H1 (cell line): Measurements from ENCODE around the gene SNRK. TPM values are rescaled to one million over a fixed set of nuclear protein-coding genes. Genes with fewer than 3 reads are reported as not detected.

Experiments
- CBX5 ChIP-seq: fragments of 300-800, 300-1000 bp; sonication (generic); IDR thresholded peaks from 2 replicates; pipeline ENCODE4 v1.7.1; 2016; ENCODE audit warnings: antibody characterized with exemption, low read length, low read depth
- CBX8 ChIP-seq: fragments of 300-800, 300-1000 bp; sonication (generic); IDR thresholded peaks from 2 replicates; pipeline ENCODE4 v1.7.1; 2016; ENCODE audit warnings: low read depth, low read length, borderline replicate concordance
- JUN ChIP-seq: IDR thresholded peaks from 2 replicates; pipeline ENCODE4 v1.6.1; 2011; ENCODE audit warnings: low read depth, mild to moderate bottlenecking, improper control_type of control experiment, low read length
- KDM4A ChIP-seq: IDR thresholded peaks from one replicate; pipeline ENCODE4 v1.7.1; 2012; ENCODE audit warnings: low read depth, mild to moderate bottlenecking, moderate library complexity, low read length, inconsistent platforms; ENCODE audit not compliant: severe bottlenecking
- RBBP5 ChIP-seq: IDR thresholded peaks from 2 replicates; pipeline ENCODE4 v1.7.1; 2012; ENCODE audit warnings: low read depth, mild to moderate bottlenecking, inconsistent platforms, low read length, moderate library complexity, borderline replicate concordance
- SIN3A ChIP-seq, 2 experiments: IDR thresholded peaks in 1 of 2; conservative IDR thresholded peaks in 1 of 2; 2 replicates each; pipeline ENCODE4 v1.6.1; 2011 to 2012; ENCODE audit warnings: low read length in 2 of 2, improper control_type of control experiment in 1 of 2, low read depth in 1 of 2, mild to moderate bottlenecking in 1 of 2
- polyA plus RNA-seq, 7 experiments: library from polyadenylated mRNA; depleted of rRNA in 3 of 7; stranded (reverse) in 5 of 7; unstranded in 2 of 7; fragments of >200 nt in 5 of 7; fragments of 200-250 nt in 2 of 7; gene quantifications; 1 replicate in 5 of 7; 2 replicates in 1 of 7; 4 replicates in 1 of 7; pipeline versions ENCODE4 v1.2.1 to v1.2.3, GENCODE V29; 2011 to 2013; ENCODE audit warnings: missing spikeins in 2 of 7, mixed read lengths in 2 of 7
- total RNA-seq: library from RNA; stranded (reverse); fragmentation: NEBNext Ultra II Directional; extraction: Animal tissue kit (Norgen Biotek cat#: 25700); gene quantifications from 2 replicates; pipeline ENCODE4 v1.2.1, GENCODE V29; 2021

The SNRK gene
- total and polyA plus RNA-seq, 2 of the 8 experiments (the other 6 are each of a cell fraction or from before 2014, with no cell fraction given), result 4.4 to 11.7 TPM

DNA sequence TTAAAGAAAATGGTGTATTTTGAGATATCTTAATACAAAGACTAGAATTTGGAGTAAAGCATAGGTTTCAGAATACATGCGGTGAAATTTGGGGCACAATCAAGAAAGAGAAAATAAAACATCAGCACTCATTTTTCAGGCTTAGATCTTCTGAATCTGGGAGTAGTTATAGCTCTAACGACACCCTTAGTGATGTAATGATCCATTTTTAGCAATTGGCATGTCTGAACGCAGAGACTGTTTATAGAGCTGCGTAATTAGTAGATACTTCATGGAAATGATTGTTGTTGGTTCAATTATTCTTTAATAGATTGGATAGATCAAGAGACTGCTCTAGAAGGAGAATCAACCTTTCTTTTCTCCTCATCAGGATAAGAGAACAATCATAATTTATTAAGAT, 47.5 kb upstream of the SNRK start (continued):
- TF ChIP-seq CBX5 (no peak), JUN (no peak), RBBP5 (no peak), KDM4A (no peak), SIN3A (conservative IDR thresholded peaks at IDR 0.05 in 1 of 2, IDR thresholded peaks at IDR 0.05 in 1 of 2; ENCODE audit: low read depth in 1 of 2, low read length in 2 of 2) (no peak), CBX8 (no peak)
